Left forelimb (tissue), 1 donor: ENCODE data around the gene WWTR1.

Experiments
- DNase-seq: peaks from one replicate; pipeline ENCODE4 v3.0.0-alpha.2; 2018; ENCODE audit warnings: low spot score

Gene WWTR1

DNA sequence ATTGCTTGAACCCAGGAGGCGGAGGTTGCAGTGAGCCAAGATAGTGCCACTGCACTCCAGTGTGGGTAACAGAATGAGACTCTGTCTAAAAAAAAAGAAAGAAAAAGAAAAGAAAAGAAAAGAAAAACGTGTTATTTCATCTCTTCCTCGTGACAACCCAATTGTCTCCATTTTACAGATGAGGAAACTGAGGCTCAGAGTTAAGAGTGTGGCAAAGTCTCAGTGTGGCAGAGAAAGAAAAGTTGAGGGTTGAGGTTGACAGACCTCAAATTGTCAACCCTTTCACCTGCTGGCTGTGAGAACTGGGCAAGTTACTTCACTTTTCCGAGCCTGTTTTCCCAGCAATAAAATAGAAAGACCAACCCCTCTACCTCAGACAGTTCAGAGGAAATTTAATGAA lies 123.7 kb downstream of the WWTR1 start:
- no peak for DNase-seq

DNA sequence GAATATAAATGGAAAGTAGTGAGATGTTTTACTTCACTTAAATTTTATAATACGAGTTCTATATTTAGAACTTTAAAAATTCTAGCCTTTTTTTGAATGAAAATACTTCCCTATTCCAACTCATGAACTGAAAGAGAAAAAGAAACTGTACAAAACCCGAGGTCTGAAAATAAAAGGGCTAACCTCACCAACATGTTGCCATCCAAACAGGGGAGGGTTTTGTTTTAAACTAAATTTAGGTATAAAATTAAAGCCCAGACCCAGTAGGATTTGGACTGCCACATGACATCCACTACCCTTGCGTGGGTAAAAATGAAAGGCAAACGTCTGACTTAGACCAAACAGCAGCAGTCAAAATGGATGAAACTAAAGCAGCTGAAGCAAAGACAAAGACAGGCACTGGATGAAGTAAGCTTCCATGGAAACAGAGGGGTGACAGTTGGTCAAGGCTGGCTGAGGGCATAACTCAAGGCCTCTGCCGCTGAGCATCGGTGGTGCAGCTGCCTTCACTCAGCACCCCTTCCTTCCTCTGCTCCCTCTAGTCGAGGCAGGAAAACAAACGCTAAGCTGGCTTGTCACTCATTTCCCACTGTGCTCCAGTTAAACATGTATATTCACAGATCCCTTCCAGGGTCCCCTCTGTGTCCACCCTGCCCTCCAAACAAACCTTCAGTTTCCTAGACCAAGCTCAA lies 125.2 kb downstream of the WWTR1 start:
- DNase-seq, result no peak

DNA sequence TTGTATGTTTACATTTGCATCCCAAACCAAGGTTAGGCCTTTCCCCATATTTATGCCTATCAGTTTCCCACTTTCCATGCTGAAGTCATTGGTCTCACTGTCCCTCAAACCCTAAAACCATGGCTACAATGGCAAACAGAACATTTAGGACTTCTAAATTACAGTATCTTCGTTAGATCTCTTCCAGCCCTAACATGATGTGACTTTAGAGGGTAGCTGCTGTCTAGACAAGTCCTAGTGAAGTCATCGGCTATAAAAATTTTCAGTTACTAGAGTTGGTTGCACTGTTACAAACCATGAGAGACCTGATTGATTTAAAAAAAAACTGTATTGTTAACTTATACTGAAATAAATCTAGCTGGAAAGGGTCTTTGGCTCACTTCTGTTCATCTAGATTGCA lies 128.7 kb downstream of the WWTR1 start:
- DNase-seq, result no peak

DNA sequence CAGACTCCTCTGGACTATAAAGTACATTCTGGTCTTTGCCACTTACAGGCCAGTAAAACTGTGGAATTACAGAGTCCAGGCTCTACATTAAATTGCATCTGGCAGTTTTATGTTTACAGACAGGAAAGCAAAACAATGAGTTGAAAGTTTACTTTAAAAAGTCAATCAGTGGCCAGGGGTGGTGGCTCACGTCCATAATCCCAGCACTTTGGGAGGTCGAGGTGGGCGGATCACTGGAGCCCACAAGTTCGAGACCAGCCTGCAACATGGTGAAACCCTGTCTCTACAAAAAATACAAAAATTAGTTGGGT lies 129.5 kb downstream of the WWTR1 start:
- DNase-seq, result no peak

DNA sequence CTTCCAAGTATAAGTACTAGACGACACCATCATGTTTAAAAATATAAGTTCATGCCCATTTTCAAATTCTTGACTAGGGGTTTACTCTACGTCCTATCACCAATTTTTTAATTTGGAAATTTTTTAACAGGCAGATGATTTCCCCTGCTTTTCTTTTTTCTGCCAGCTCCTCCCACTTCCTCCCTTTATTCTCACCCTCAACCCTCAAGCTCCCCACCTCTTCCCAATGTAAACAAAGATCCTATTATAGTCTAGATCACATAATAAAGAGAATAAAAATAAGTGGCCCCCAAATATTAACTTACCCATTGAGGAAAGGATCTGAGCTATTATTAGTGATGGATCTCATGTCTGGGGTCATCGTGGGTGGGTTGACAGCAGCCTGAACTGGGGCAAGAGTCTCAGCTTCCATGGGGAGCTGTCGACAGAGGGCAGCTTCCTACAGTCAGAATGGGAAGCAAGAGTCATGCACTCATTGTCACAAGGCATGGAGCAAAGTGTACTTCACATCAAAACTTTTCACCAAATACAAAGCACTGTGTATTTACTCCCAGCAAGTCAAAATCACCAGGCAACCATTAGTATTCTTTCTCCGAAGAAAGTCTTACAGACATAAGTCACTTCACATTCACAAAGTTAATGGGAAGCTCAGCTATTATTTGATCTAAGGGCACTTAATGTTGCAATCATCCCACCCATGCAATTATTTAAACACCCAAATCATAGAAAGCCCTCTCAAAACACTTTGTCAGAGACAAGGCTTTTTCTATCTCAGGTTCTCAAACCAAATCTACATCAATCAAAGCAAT lies 130.1 kb downstream of the WWTR1 start:
- no peak for DNase-seq

DNA sequence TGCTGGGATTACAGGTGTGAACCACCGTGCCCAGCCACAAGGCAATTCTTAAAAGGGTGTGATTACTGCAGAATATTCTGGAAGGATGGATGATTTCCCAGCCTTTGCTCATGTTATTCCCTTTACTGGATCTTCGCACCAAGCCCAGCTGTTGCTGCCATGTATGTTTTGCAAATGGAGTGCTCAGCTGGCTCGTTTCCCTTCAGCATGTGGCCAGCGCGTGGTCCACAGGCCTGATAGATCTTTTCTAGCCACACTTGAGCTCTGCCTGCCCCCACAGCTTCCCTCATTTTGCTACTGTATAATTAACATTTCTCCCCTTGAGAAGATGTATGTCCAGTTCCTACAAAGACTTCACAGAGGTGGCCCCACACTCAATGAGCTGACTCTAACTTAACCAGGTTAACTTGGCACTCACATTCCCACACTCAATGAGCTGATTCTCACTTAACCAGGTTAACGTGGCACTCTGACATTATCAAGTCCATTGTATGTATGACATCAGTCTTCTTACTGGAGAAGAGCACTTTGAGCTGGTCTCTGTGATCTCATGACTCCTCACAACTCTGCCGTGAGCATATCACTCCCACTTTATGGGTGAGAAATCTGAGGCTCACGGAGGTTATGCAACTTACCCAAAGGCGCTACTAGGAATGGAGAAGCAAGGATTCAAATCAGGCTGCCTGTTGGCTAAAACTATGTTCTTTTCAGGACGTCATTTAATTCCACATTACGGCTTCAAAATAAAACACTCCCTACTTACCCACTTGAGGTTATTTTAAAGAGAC lies 134.1 kb downstream of the WWTR1 start:
- no peak for DNase-seq

DNA sequence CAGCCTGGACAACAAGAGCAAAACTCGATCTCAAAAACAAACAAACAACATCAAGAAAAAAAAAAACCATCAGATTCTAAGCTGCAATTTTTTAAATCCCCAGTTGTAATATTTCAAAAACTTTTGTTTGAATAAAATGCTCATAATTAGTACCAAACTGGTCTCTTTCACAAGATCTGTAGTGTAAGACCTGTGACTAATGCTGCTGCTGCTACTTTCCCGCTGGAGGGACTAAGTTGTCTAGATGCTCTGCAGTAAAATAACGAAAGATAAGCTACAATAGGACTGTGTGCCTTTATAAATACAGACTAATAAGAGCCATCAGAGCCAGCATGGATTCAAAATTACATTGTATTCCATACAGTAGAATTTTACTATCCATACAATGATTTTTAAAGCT lies 137.9 kb downstream of the WWTR1 start:
- no peak for DNase-seq

DNA sequence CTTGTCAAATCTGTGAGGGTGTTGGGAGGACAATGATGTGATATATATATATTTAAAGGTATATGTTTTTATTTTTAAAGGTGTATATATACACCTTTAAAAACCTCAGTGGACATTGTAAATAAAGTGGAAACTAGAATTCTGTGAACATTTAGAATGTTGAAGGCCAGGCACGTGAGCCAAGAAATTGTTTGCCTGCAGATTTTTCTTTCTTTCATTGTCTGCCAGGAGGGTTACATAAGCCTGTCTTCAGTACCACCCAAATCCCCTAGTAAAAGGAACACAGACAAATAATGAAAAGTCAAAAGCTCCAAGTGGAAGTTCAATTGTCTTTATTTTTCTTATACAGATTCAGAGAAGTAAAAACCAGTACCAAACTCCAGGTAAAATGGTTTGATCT lies 140.9 kb downstream of the WWTR1 start:
- DNase-seq, result no peak

DNA sequence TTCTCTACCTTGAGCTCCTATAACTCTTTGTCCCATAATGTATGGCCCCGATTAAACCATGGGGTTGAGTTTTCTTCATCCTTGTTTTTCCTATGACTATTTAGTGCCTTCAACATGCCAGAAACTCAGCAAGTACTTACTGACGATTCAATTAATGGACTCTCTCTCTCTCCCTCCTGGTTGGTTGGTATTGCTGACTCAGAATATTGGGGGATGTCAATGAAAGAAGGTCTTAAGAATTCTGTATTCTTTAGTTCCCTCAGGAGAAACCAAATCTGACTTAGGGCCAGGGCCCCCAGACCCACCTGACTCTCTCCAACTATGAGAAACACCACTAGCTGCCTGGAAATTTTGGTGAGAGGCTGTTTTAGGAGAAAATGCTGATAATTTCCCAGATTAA lies 142.6 kb downstream of the WWTR1 start:
- DNase-seq, result no peak

DNA sequence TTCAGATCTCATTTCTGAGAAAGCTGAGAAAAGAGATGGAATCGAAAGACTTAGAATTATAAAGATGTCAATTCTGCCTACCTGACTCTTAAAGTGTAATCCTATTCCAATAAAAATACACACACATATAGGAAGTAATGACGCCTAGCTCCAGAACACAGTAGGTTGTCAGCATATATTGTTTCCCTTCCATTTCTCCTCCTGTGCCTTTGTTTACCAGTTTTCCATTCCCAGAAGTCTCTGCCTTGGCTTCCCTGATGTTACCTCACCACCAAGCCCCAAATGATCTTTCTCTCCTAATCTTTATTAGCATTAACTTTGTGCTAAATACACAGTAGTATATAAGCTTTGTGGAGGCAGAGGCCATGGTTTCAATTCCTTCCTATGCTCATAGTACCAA lies 143.4 kb downstream of the WWTR1 start:
- DNase-seq, result no peak

DNA sequence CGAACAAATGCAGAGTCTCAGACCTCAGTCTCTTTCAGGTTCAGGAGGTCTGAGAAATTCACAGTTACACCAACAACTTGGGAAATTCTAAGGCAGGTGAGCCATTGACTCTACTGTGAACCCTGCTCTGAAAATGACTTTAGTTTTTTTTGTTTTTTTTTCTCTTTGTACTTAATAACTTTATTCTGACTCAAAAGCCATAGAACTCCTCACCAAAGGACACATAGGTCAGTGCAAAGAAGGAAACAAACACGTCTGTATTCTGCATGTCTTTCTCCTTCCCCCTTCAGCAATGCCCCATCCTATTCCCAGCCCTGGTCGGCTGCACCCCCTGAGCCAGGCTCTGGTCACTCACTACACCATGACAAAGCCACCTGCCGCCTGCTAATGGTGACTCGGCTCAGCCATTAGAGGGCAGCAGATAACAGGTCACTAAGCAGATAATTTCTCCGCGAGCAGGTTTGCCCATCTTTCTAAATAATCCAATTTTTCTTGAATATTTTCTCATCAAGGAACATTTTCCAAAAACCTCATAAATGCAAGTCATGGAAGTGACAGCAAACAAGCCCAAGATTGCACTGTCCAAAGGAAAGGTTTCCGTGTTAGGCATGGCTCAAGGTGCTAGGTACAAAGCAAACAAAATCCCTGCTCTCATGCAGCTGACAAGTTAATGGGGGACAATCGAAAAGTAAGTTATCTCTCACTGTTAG lies 145.6 kb downstream of the WWTR1 start:
- DNase-seq, result no peak

DNA sequence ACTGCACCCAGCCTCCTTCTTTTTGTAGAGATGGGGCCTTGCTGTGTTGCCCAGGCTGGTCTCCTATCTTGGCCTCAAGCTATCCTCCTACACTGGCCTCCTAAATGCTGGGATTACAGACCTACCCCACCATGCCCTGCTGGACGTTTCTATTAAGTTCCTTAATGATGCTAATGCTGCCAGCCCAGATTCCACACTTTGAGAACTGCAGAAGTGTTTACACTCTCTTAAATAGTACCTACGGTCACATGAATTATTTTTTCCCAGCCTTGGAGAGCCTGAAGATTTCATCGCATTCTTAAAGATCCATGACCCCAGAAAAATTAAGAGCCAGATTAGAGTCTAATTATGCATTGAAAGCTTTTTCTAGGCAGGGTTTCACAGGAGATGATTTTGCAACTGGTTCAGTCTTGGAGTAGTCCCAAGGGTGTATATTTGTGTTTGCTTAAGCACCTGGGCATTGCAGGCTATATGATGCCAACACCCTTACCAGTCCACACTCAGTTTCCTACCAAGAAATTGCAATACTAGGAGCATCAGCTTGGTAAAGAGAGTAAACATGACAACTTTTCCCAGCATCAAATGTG lies 146.7 kb downstream of the WWTR1 start:
- no peak for DNase-seq

DNA sequence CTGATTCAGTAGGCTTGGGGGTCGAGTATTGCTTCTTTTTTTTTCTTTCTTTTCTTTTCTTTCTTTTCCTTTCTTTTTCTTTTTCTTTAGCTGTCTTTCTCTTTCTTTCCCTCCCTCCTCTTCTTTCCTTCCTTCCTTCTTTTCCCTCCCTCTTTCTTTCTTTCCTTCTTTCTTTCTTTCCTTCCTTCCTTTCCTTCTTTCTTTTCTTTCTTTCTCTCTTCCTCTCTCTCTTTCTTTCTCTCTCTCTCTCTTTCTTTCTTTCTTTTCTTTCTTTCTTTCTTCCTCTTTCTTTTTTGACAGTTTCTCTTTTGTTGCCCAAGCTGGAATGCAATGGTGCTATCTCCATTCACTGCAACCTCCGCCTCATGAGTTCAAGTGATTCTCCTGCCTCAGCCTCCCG lies 147.3 kb downstream of the WWTR1 start:
- no peak for DNase-seq

DNA sequence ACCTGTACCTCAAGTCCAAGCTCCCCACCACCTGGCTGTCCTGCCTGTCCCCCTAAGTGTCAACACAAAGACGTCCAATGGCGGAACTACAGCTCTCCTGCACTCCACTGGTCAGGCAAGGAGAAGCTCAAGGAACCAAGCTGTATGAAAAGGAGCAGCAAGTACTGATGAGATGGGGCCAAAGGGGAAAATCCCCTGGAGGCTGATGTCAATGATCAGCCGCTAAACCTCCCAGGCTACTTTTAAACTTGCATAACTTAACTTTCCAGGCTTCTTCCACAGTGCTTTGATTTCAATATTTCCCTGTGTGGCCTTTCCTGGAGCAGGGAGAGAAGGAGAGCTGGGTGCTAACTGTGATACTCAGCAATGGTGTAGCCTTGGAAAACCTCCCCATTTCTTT lies 148.3 kb downstream of the WWTR1 start:
- no peak for DNase-seq

DNA sequence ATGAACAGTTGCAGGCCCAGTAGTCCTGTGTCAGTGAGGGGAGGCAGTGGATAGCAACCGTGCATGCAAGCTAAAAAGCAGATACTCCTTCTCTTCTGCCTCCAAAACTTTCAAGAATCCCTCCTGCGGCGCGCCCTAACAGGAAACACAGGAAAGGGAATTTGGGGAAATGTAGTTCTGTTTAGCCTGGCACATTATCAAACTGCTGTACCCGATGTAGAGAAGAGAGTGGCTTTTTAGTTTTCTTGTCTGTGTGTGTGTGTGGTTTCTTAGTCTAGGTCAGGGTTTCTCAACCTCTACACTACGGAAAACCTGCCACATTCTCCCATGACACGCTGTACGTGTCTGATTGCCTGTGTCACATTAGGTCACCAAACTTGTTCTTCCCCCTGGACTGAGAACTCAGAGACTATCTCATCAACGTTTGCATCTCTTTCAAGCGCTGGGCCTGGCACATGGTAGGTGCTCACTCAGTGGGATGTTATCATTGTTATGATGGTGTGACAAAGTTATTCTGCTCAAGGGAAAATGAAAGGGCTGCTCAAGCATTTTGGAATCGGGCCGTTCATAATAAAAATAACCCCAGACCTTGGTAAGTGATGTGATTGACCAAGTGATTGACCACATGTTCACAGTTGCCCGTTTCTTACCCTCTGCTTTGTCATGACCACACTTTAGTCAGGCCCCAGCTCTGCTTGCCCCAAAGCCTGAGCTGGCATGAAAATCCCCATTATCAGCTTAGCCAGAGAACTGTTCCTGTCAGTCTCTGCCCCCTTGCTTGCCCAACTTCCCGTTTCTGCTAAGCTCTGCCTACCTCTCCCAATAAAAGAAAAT lies 150.1 kb downstream of the WWTR1 start:
- no peak for DNase-seq

DNA sequence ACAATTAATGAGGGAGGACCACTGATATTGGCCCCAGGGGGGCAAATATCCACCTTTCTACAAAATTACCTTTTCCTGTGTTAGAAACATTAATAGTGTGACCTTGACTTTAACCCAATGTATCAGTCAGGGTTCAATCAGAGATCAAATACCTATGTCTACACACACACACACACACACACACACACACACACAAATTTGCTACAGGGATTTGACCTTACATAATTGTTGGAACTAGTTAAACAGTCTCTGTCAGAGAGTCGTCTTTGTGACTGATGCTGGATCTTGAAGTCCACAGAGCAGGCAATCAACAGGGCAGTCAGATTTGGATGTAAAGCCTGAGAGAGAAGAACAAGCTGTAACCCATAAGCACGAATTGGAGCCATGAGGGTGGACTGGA lies 150.9 kb downstream of the WWTR1 start:
- DNase-seq, result no peak

DNA sequence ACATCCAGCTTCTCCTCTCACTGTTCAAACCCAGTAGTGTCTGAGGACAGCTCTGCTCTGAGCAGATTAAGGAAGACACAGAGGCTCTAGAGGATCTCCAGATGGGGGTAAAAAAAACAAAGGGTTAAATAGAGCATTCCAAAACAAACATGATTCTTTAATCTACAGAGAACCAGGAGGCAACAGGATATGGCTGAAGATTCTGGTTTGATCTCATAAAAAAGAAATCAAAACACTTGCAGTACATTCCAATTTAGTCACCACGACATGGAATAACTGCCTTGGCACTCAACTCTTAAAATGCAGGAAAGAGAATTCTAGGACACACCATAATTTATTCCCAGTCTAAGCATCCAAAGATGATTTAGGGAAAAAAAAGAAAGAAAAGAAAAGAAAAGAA lies 151.3 kb downstream of the WWTR1 start:
- DNase-seq, result no peak

DNA sequence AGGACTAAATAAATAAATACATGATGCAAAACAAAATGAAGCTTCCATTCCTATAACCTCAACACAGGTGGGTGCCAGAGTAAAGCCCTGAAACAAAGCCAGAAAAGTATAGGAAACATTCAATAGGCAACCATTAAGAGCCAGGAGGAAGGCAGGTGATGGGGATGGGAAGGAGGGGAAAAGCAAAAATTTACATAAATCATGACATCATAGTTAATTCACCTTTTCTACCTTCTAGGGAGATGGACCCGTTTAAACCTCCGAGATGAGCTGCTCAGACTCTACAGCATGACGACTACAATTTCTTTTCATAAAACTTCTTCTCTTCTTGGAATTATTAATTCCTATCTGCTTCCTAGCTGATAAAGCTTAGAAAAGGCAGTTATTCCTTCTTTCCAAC lies 155.4 kb downstream of the WWTR1 start:
- DNase-seq, result no peak

DNA sequence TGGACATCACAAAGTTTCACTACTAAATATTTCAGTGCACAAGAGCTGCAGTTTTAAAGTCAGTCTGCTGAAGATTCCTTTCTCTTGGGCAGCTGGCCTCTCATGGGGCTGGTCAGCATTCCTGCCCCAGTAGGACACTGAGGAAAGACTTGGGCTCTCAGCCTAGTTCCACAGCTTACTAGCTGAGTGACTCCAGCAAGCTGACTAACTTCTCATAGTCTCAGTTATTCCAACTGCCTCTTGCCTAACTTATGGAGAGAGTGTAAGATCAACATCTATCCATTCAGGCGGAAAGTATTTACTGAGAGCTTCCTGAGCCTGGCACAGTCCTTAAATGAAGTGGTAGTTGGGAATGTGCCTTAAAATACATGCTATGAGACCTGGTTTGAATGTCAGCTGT lies 156.3 kb downstream of the WWTR1 start:
- DNase-seq, result no peak

DNA sequence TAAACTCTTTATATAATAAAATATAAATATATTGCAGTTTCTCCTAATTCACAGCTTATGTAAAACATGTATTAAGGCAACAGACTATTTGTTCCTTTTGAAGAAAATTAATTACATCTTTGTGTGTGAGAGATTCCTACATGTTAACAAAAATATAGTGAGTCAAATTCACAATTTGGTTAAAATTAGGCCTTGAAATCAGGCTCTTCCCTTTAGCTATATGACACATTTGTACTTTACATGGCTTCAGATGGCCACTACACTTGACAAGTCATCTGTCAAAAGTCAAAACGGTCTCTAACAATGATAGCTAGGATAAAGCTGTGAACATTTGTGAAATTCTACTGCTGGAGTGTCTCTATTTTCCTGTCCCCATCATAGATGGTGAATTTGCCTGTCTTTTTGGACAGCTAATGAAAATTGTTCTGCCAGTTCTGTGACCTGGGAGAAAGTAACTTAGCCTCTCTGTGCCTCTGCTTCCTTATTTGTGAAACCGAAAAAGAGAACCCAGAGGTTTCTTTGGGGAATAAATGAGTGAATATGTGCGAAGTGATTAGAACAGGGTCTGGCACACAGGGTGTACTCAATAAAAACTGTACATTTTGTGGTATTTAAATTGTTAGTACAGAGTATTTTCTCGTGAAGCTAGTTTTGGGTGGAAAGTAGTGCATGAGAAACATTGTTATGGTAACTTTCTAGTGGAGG lies 159.7 kb downstream of the WWTR1 start:
- DNase-seq, result no peak

DNA sequence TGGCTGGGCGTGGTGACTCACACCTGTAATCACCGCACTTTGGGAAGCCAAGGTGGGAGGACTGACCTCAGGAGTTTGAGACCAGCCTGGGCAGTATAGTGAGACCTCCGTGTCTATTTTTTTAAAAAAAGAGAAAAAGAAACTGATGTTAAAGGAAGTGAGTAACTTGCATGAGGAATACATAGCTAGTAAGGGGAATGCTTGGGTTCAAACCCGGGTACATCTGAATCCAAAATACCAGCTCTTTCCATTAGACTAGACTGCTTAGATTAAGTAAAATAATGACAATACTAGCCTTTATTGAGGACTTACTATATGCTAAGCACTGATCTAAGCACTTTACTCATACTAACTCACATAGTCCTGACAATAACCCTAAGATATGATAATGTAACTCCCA lies 160.9 kb downstream of the WWTR1 start:
- DNase-seq, result no peak
